Measurements from ENCODE around the gene MT1B. TPM values are rescaled to one million over a fixed set of nuclear protein-coding genes. Genes with fewer than 3 reads are reported as not detected.
A peak's percentile ranks its signal among the peaks of the same experiment; 100 is the strongest.

The MT1B gene
- total RNA-seq, 2 experiments from 2014 or later: not detected

GRCh38 chr16:56610017-56610608, 41.6 kb upstream of the MT1B start:
- intact Hi-C loops (cut with micrococcal nuclease): loop anchor here (5.0 kb wide), 4 partner anchors 322 to 927 kb away; partner anchors contain the start of genes CCDC102A, HERPUD1 and NLRC5
- peak overlapping the region; percentile 88 for H3K27ac Mint-ChIP-seq
- CTCF ChIA-PET: interaction anchor here (0.7 to 3.5 kb wide), 5 partner anchors 10 to 92 kb away, joined by 3 to 12 read pairs (median 3); no protein-coding TSS in a partner anchor

GRCh38 chr16:56610609-56611111, 41.0 kb upstream of the MT1B start:
- Mint-ChIP-seq H3K27ac (peak overlapping the region; percentile 88), H3K4me1 (ENCODE audit: low read depth) (peaks cover 81% of the 10 kb centered on the region), H3K36me3 (ENCODE audit: low read depth) (no peaks in the 10 kb centered on the region), H3K27me3 (ENCODE audit: low read depth) (no peaks in the 10 kb centered on the region), H3K4me3 (peak overlapping the region; percentile 88), H3K9me3 (no peaks in the 10 kb centered on the region)
- no peak for DNase-seq
- intact Hi-C loops (cut with micrococcal nuclease): loop anchor here (5.0 kb wide), 4 partner anchors 322 to 927 kb away; partner anchors contain the start of genes CCDC102A, HERPUD1 and NLRC5
- CTCF ChIA-PET: interaction anchor here (0.9 to 3.5 kb wide), 3 partner anchors 10 to 91 kb away, joined by 3 to 12 read pairs (median 3); no protein-coding TSS in a partner anchor

More at GRCh38 chr16:56610017-56610608, 41.6 kb upstream of the MT1B start:
- Mint-ChIP-seq H3K9me3 (no peaks in the 10 kb centered on the region), H3K27me3 (ENCODE audit: low read depth) (no peaks in the 10 kb centered on the region), H3K4me3 (peak overlapping the region; percentile 88), H3K36me3 (ENCODE audit: low read depth) (no peaks in the 10 kb centered on the region), H3K4me1 (ENCODE audit: low read depth) (peaks cover 78% of the 10 kb centered on the region)
- DNase-seq: peak; percentile 94

- Mint-ChIP-seq H3K27ac (peak overlapping the region; percentile 88), H3K36me3 (ENCODE audit: low read depth) (no peaks in the 10 kb centered on the region), H3K4me1 (ENCODE audit: low read depth) (peaks cover 78% of the 10 kb centered on the region), H3K27me3 (ENCODE audit: low read depth) (peaks cover under 1% of the 10 kb centered on the region), H3K4me3 (no peak overlapping the region), H3K9me3 (no peaks in the 10 kb centered on the region)
- intact Hi-C loops (cut with micrococcal nuclease): loop anchor here (5.0 kb wide), 4 partner anchors 321 to 926 kb away; partner anchors contain the start of genes CCDC102A, HERPUD1 and NLRC5
- DNase-seq: no peak
- CTCF ChIA-PET: interaction anchor here (0.7 to 3.5 kb wide), 3 partner anchors 11 to 576 kb away, joined by 3 to 12 read pairs (median 5); no protein-coding TSS in a partner anchor
These were observed 40.3 kb upstream of the MT1B start for GRCh38 chr16:56611281-56611833.

- Mint-ChIP-seq H3K36me3 (ENCODE audit: low read depth) (no peaks in the 10 kb centered on the region), H3K4me3 (no peak overlapping the region), H3K27me3 (ENCODE audit: low read depth) (peaks cover 16% of the 10 kb centered on the region), H3K27ac (peak overlapping the region; percentile 73), H3K4me1 (ENCODE audit: low read depth) (peaks cover 68% of the 10 kb centered on the region), H3K9me3 (no peaks in the 10 kb centered on the region)
- intact Hi-C loops (cut with micrococcal nuclease): loop anchor here (1.0 to 5.0 kb wide), 7 partner anchors 12 to 989 kb away; partner anchors contain the start of genes CCDC102A, HERPUD1, MT1E and NLRC5
- CTCF ChIA-PET: interaction anchor here (3.5 kb wide), 1 partner anchor 88 kb away, joined by 12 read pairs; no protein-coding TSS in a partner anchor
- no peak for DNase-seq
These were observed 38.0 kb upstream of the MT1B start for GRCh38 chr16:56613706-56614105.

- Mint-ChIP-seq H3K27me3 (ENCODE audit: low read depth) (peaks cover 20% of the 10 kb centered on the region), H3K4me3 (no peak overlapping the region), H3K27ac (no peak overlapping the region), H3K36me3 (ENCODE audit: low read depth) (no peaks in the 10 kb centered on the region), H3K9me3 (no peaks in the 10 kb centered on the region), H3K4me1 (ENCODE audit: low read depth) (peaks cover 59% of the 10 kb centered on the region)
- CTCF ChIA-PET: interaction anchor here (1.3 to 1.4 kb wide), 2 partner anchors 11 to 34 kb away, joined by 3 to 4 read pairs; no protein-coding TSS in a partner anchor
- peak; percentile 58 for DNase-seq
- intact Hi-C loops (cut with micrococcal nuclease): loop anchor here (1.0 to 5.0 kb wide), 7 partner anchors 11 to 988 kb away; partner anchors contain the start of genes CCDC102A, HERPUD1, MT1E and NLRC5
These were observed 37.1 kb upstream of the MT1B start for GRCh38 chr16:56614549-56614991.

- H3K4me1 Mint-ChIP-seq (ENCODE audit: low read depth): peaks cover 52% of the 10 kb centered on the region
These were observed 36.3 kb upstream of the MT1B start for GRCh38 chr16:56615353-56615752.

GRCh38 chr16:56616608-56617211, 35.0 kb upstream of the MT1B start:
- Mint-ChIP-seq H3K27ac (no peak overlapping the region), H3K4me1 (ENCODE audit: low read depth) (peaks cover 38% of the 10 kb centered on the region)

More at GRCh38 chr16:56615353-56615752, 36.3 kb upstream of the MT1B start:
- Mint-ChIP-seq H3K36me3 (ENCODE audit: low read depth) (no peaks in the 10 kb centered on the region), H3K9me3 (no peaks in the 10 kb centered on the region), H3K4me3 (no peak overlapping the region), H3K27ac (no peak overlapping the region), H3K27me3 (ENCODE audit: low read depth) (peaks cover 20% of the 10 kb centered on the region)
- no peak for DNase-seq
- CTCF ChIA-PET: interaction anchor here (1.3 to 1.4 kb wide), 2 partner anchors 12 to 35 kb away, joined by 3 to 4 read pairs; no protein-coding TSS in a partner anchor
- intact Hi-C loops (cut with micrococcal nuclease): loop anchor here (2.0 kb wide), 1 partner anchor 987 kb away; no protein-coding TSS in a partner anchor

GRCh38 chr16:56617212-56618085, 34.2 kb upstream of the MT1B start:
- Mint-ChIP-seq H3K27ac (no peak overlapping the region), H3K4me3 (peak overlapping the region; percentile 38), H3K36me3 (ENCODE audit: low read depth) (no peaks in the 10 kb centered on the region), H3K9me3 (no peaks in the 10 kb centered on the region), H3K27me3 (ENCODE audit: low read depth) (peaks cover 20% of the 10 kb centered on the region), H3K4me1 (ENCODE audit: low read depth) (peaks cover 34% of the 10 kb centered on the region)
- intact Hi-C loops (cut with micrococcal nuclease): no loop called here
- peak; percentile 71 for DNase-seq
- CTCF ChIA-PET: interaction anchor here (1.0 kb wide), 1 partner anchor 84 kb away, joined by 3 read pairs; no protein-coding TSS in a partner anchor

More at GRCh38 chr16:56616608-56617211, 35.0 kb upstream of the MT1B start:
- Mint-ChIP-seq H3K9me3 (no peaks in the 10 kb centered on the region), H3K4me3 (peak overlapping the region; percentile 38), H3K27me3 (ENCODE audit: low read depth) (peaks cover 20% of the 10 kb centered on the region), H3K36me3 (ENCODE audit: low read depth) (no peaks in the 10 kb centered on the region)
- DNase-seq: no peak
- intact Hi-C loops (cut with micrococcal nuclease): no loop called here
- CTCF ChIA-PET: interaction anchor here (0.6 kb wide), 1 partner anchor 1155 kb away, joined by 3 read pairs; no protein-coding TSS in a partner anchor

GRCh38 chr16:56618138-56618537, 33.5 kb upstream of the MT1B start:
- peaks cover 20% of the 10 kb centered on the region for H3K27me3 Mint-ChIP-seq (ENCODE audit: low read depth)
- CTCF ChIA-PET: interaction anchor here (1.0 kb wide), 1 partner anchor 84 kb away, joined by 3 read pairs; no protein-coding TSS in a partner anchor
- H3K27ac Mint-ChIP-seq: no peak overlapping the region
- no peak overlapping the region for H3K4me3 Mint-ChIP-seq
- peaks cover 30% of the 10 kb centered on the region for H3K4me1 Mint-ChIP-seq (ENCODE audit: low read depth)
- DNase-seq: no peak
- H3K9me3 Mint-ChIP-seq: no peaks in the 10 kb centered on the region
- intact Hi-C loops (cut with micrococcal nuclease): no loop called here
- no peaks in the 10 kb centered on the region for H3K36me3 Mint-ChIP-seq (ENCODE audit: low read depth)

GRCh38 chr16:56620339-56620897, 31.3 kb upstream of the MT1B start:
- H3K4me1 Mint-ChIP-seq (ENCODE audit: low read depth): peaks cover 15% of the 10 kb centered on the region
- no peaks in the 10 kb centered on the region for H3K9me3 Mint-ChIP-seq
- intact Hi-C loops (cut with micrococcal nuclease): no loop called here

More at GRCh38 chr16:56620339-56620897, 31.3 kb upstream of the MT1B start:
- CTCF ChIA-PET: no interaction called here
- Mint-ChIP-seq H3K36me3 (ENCODE audit: low read depth) (no peaks in the 10 kb centered on the region), H3K4me3 (no peak overlapping the region), H3K27me3 (ENCODE audit: low read depth) (peaks cover 28% of the 10 kb centered on the region), H3K27ac (no peak overlapping the region)
- no peak for DNase-seq

Measured in activated naive CD4-positive, alpha-beta T cell treated with anti-CD3 and anti-CD28 coated beads for 36 hours (primary cell).